AG04450 (cell line): ENCODE data around the gene ALDH1L1. TPM values are rescaled to one million over a fixed set of nuclear protein-coding genes. Genes with fewer than 3 reads are reported as not detected.

Experiments used
- CTCF ChIA-PET: fragments of 300-600, 350-600 bp; formaldehyde crosslinking; extraction: SDS; loops from one replicate; lab custom pipeline; 2022; ENCODE audit warnings: antibody characterized with exemption, inconsistent platforms; lab: Charles Lee
- POLR2A ChIA-PET: fragments of 350-600 bp; formaldehyde crosslinking; extraction: SDS; loops from one replicate; lab custom pipeline; 2021; ENCODE audit warnings: antibody characterized with exemption, inconsistent platforms; lab: Yijun Ruan, JAX
- DNase-seq: peaks from one replicate; pipeline ENCODE4 v3.0.0-alpha.2; 2011; ENCODE audit warnings: low read depth, low spot score
- H3K27ac ChIP-seq: one replicate; pipeline ENCODE4 v1.5.1; 2012; ENCODE audit warnings: low read depth, low read length, control low read depth
- H3K27me3 ChIP-seq: one replicate; pipeline ENCODE4 v1.6.0; 2012; ENCODE audit warnings: low read length; ENCODE audit not compliant: control insufficient read depth, insufficient read depth
- H3K4me3 ChIP-seq: 2 replicates; pipeline ENCODE4 v1.5.1; 2011; ENCODE audit warnings: mild to moderate bottlenecking, low read depth, low read length, control low read depth
- H3K9me3 ChIP-seq: 2 replicates; pipeline ENCODE4 v1.5.1; 2012; ENCODE audit warnings: low read length; ENCODE audit not compliant: control insufficient read depth, insufficient read depth
- polyA plus RNA-seq: library from polyadenylated mRNA; depleted of rRNA; stranded (reverse); fragments of >200 nt; gene quantifications from 2 replicates; pipeline ENCODE4 v1.2.3, GENCODE V29; 2011
- TF ChIP-seq, protein P1 (sequence below): IDR thresholded peaks from 2 replicates; pipeline ENCODE4 v1.5.1; 2011; ENCODE audit warnings: low read depth, low read length, control low read depth, inconsistent platforms

ALDH1L1 gene
- polyA plus RNA-seq, 1 experiment: not detected

DNA sequence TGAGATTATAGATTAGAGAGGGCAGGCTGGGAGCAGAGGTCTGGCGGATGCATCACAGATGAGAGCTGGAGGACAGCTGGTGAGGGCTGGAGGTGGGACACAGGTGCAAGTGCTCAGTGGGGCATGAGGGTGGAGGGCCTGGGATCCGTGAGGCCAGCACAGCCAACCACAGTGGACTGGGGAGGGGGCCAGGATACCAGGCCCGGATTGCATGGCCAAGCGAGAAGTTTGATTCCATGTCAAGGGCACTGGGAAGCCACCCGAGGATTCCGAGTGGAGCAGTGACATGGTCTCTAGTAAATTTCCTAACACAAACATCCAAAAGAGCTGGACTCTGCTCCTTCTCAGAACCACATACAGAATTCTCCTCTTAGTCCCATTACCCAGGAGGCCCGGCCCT lies 52.5 kb downstream of the ALDH1L1 start:
- H3K27ac ChIP-seq: no peak overlapping the region
- H3K9me3 ChIP-seq: no peaks in the 10 kb centered on the region
- H3K4me3 ChIP-seq: no peak overlapping the region
- no peak for DNase-seq
- POLR2A ChIA-PET: no interaction called here
- TF ChIP-seq, protein P1, sequence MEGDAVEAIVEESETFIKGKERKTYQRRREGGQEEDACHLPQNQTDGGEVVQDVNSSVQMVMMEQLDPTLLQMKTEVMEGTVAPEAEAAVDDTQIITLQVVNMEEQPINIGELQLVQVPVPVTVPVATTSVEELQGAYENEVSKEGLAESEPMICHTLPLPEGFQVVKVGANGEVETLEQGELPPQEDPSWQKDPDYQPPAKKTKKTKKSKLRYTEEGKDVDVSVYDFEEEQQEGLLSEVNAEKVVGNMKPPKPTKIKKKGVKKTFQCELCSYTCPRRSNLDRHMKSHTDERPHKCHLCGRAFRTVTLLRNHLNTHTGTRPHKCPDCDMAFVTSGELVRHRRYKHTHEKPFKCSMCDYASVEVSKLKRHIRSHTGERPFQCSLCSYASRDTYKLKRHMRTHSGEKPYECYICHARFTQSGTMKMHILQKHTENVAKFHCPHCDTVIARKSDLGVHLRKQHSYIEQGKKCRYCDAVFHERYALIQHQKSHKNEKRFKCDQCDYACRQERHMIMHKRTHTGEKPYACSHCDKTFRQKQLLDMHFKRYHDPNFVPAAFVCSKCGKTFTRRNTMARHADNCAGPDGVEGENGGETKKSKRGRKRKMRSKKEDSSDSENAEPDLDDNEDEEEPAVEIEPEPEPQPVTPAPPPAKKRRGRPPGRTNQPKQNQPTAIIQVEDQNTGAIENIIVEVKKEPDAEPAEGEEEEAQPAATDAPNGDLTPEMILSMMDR: no peak
- peaks cover 16% of the 10 kb centered on the region for H3K27me3 ChIP-seq
- CTCF ChIA-PET: no interaction called here

DNA sequence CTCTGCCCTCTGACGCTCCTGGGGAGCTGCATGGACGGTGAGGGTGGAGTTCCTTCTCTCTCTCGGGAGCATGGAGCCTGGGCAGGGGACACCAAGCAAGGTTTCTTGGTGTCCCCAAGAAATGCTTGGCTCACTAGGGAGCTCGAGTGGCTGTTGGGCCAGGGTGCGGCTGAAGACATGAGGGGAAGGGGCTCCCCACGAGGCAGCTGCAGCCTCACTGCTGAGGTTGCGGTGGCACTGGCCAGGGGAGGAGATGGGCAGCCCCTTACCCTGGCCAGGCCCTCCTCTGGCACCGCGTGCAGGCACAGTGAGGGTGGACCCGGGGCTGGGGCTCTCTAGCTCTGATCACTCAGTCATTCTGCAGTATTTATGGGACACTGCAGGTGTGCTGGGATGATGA lies 52.9 kb downstream of the ALDH1L1 start:
- no peak for DNase-seq
- H3K27ac ChIP-seq: no peak overlapping the region
- CTCF ChIA-PET: interaction anchor here (1.1 kb wide), 1 partner anchor 10 kb away, joined by 3 read pairs; no protein-coding TSS in a partner anchor
- H3K9me3 ChIP-seq: no peaks in the 10 kb centered on the region
- TF ChIP-seq, protein P1: no peak
- peaks cover 16% of the 10 kb centered on the region for H3K27me3 ChIP-seq
- H3K4me3 ChIP-seq: no peak overlapping the region
- POLR2A ChIA-PET: no interaction called here

DNA sequence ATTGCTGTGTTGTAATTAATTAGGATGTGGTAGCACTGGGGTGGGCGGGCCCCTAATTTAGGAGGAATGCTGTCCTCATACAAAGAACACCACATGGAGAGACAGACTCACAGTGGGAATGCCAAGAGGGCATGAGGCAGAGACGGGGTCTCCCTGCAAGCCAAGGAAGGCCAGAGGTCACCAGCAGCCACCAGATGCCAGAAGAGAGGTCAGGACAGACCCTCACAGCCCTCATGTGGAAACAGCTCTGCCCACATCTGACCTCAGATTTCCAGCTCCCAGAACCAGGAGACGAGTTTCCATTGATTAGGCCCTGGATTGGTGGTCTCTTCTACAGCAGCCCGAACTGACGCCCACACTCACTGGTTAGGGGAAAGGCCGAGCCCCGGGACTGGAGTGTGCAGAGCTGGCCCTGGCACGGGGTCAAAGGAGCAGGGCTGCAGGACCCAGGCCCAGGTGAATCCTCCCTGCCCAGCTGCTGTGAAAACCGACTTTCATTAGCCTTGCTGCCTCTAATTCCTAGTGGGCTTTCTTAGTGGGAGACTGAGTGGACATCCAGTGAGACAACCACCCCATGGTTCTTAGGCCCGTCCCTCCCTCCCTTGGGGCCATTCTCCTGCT lies 53.5 kb downstream of the ALDH1L1 start:
- POLR2A ChIA-PET: no interaction called here
- CTCF ChIA-PET: interaction anchor here (1.1 kb wide), 1 partner anchor 9 kb away, joined by 3 read pairs; no protein-coding TSS in a partner anchor

DNA sequence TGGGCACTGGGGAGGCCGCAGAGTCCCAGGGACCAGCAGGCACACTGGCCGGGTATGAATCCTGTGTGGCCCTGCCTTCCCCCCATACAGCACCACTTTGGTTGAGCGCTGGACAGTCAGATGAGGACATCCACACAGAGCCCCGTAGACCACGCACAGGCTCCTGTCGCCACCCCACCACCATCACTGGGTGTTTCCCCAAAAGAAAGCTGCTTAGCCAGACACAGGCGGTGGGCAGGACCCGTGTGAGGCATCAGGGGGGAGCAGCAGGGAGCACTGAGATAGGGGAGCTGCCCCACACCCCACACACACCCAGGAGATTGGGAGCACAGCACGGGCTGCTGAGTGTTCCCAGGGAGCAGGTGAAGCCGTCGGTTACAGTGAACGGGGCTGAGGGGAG lies 54.1 kb downstream of the ALDH1L1 start:
- peaks cover 21% of the 10 kb centered on the region for H3K27me3 ChIP-seq
- no peak overlapping the region for H3K4me3 ChIP-seq
- H3K9me3 ChIP-seq: no peaks in the 10 kb centered on the region
- no peak overlapping the region for H3K27ac ChIP-seq
- TF ChIP-seq, protein P1: no peak
- CTCF ChIA-PET: interaction anchor here (1.1 kb wide), 1 partner anchor 9 kb away, joined by 3 read pairs; no protein-coding TSS in a partner anchor
- POLR2A ChIA-PET: no interaction called here
- no peak for DNase-seq

More for the DNA sequence above, 53.5 kb downstream of the ALDH1L1 start:
- TF ChIP-seq, protein P1: no peak
- Histone ChIP-seq H3K9me3 (no peaks in the 10 kb centered on the region), H3K27me3 (peaks cover 17% of the 10 kb centered on the region), H3K27ac (no peak overlapping the region), H3K4me3 (no peak overlapping the region)
- no peak for DNase-seq

DNA sequence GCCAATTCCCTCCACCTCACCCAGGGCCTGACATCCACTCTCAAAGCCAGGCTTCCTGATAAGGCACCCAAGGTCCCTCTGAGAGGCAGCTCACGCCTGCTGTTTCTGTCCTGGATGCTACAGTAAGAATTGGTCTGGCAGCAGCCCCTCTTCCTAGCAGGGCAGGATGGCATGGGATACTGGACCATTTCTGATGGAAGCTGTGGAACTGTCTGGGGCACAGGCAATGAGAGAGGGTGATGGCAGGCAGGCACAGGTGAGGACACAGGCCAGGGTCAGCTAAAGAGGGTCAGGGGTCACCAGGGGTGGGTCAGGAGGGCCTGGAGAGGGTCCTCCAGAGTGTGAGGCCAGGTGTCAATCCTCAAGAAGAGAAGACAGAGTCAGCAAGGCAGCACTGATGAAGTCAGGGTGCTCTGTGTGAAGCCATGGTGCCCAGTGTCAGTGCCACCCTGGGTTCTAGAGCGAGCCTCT lies 54.6 kb downstream of the ALDH1L1 start:
- H3K27me3 ChIP-seq: peaks cover 25% of the 10 kb centered on the region
- H3K4me3 ChIP-seq: no peak overlapping the region
- TF ChIP-seq, protein P1: no peak
- DNase-seq: no peak
- POLR2A ChIA-PET: no interaction called here
- no peaks in the 10 kb centered on the region for H3K9me3 ChIP-seq
- H3K27ac ChIP-seq: no peak overlapping the region
- CTCF ChIA-PET: no interaction called here
